ENCODE data around the gene ZNHIT1.

ZNHIT1 gene

DNA sequence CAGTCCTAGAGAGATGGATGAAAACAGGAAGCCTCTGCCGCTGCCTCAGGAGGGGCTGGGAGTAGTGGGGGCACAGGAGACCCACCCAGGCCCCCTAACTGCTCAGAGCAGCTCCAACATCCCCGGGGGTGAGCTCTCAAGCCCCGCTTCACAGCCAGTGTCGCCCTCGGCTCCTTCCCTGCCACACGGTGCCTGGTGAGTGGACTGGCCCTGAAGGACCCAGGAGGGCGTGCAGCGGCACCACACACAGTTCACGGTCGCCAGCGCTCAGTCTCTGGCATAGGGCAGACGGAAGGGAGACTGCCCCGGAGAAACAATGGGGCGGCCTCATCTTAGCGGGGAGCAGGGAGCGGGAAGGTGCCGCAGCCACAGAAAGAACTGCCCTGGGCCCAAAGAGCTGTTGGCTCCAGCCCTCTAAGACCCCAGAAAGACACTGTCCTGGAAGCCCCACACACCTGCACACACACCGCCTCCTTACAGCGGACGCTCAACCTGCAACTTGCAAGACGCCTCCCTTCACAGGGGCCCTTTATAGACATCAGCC is 18.4 kb downstream of the ZNHIT1 start:
- no peak overlapping the region for H3K4me3 ChIP-seq (replicated peaks; ENCODE audit: low read depth, low read length)
- TF ChIP-seq, protein P1, sequence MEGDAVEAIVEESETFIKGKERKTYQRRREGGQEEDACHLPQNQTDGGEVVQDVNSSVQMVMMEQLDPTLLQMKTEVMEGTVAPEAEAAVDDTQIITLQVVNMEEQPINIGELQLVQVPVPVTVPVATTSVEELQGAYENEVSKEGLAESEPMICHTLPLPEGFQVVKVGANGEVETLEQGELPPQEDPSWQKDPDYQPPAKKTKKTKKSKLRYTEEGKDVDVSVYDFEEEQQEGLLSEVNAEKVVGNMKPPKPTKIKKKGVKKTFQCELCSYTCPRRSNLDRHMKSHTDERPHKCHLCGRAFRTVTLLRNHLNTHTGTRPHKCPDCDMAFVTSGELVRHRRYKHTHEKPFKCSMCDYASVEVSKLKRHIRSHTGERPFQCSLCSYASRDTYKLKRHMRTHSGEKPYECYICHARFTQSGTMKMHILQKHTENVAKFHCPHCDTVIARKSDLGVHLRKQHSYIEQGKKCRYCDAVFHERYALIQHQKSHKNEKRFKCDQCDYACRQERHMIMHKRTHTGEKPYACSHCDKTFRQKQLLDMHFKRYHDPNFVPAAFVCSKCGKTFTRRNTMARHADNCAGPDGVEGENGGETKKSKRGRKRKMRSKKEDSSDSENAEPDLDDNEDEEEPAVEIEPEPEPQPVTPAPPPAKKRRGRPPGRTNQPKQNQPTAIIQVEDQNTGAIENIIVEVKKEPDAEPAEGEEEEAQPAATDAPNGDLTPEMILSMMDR (IDR thresholded peaks at IDR 0.05; ENCODE audit: low read length, missing control alignments) = no peak
- DNase-seq (ENCODE audit: low read depth) = no peak

DNA sequence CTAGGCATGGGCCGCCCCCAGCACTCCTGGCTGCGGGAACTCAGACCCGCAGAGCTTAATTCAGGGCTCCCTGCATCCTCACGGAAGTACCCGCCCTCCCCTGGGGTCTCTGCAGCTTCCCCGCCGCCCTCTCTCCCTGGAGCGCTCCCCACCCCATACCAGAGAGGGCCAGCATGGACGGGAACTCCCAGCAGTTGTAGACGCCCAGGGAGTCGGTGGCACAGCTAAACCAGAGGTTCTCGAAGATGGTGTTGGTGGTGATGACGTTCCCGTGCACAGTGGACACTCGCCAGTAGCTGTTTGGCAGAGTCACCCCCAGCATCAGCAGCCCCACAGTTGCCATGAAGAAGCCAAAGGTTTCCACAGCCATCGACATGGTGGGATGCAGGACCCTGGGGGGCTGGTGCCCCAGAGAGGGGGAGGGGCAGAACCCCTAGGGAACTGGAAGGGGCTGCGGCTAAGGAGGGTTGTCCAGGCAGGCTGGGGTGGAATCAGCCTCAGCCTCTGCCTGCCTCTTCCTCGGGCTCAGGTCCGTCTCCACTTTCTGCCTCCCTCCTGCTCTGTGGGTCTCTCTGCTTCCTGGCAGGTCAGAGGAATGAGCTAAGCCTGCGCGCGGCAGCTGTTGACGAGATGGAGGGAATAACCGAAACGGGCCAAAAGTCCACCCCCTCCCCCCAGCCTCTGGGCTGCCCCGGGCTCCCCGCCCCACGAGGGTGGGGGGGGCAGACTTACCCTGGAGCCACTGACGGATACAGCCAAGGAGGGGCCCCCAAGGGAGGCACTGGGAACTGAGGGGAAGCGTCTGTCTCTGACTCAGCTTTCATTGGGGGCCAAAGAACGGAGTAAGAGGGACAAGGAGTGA is 19.5 kb downstream of the ZNHIT1 start, which contains the start of gene CLDN15:
TSS of gene CLDN15 (minus strand) at position 597 of the 862 bp plus-strand sequence. CDS start at position 376, 221 bp downstream.
- TF ChIP-seq, protein P1 (IDR thresholded peaks at IDR 0.05; ENCODE audit: low read length, missing control alignments) = no peak
- peak within 1 kb of the TSS; percentile 17 for H3K4me3 ChIP-seq (replicated peaks; ENCODE audit: low read depth, low read length)
- peak; percentile 82 for DNase-seq (ENCODE audit: low read depth)

DNA sequence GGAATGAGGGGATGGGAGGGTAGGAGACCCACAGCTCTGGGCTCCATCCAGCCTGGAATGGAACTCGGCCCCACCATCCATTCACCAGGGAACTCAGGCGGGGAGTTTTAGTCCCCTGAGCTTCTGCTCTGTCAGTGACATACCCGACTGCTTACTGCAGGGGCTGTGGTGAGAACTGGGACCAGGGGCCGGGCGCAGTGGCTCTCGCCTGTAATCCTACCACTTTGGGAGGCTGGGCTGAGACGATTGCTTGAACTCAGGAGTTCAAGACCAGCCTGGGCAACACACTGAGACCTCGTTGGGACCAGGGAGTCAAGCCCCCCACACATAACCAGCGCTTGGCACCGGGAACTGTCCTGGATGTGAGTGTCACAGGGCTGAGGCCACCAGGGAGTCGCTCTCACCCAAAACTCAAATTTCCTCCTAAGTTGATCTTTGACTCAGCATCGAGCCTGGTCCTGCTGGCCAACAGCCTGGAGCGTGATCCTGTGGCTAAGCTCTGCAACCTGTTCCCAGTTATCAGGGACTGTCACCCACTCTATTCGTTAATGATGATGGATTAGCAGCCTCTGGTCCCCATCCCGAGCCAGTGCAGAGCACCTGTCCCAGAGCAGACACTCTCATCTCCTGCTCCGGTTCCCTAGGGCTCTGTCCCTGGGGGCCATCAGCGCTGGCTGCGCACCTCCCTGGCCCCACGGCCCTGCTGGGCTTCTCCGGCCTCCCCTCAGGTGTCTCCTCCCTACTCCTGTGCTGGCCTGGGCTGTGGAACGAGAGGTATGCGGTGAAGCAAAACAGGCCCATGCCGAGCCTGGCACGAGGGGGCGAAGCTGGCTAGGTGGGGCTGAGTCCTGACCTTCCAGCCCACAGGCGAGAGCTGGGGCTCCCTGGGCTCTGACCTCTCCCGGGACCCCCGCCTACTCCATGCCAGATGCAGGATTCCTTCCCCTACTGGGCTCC is 20.5 kb downstream of the ZNHIT1 start:
- H3K4me3 ChIP-seq (replicated peaks; ENCODE audit: low read depth, low read length) = no peak overlapping the region
- DNase-seq (ENCODE audit: low read depth) = no peak
- TF ChIP-seq, protein P1 (IDR thresholded peaks at IDR 0.05; ENCODE audit: low read length, missing control alignments) = no peak

DNA sequence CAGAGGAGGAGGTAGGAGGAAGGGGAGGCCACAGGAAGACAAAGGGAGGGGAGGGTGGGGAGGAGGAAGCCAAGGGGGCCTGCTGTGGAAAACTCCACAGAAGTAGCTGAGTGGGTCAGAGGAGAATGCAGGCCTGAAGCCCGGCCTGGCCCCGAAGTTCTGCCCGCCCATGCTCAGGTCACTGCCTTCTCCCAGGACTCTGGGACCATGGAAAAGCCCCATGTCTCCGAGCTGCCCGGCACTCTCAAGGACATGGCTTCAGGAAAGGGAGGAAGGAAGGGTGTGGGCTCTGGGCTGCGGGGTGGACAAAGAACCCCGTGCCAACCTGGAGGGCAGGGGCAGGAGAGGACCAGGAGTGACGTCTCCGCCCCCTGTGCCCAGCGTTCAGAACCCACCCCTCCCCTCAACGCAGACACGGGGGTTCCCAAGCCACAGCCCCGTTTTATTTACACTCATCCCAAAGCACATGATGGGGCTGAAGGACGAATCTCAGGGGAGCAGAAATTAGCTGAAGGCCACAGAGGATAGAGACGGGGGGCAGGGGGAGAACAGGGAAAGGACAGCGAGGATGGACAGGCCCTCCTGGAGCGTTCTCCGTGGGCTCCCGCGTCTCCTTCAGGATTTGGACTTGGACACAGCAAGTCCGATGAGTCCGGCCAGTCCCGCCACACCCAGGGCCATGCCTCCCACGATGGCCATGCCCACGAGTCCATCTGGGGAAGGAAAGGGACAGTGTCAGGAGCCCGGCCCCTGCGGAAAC is 21.4 kb downstream of the ZNHIT1 start:
- no peak overlapping the region for H3K4me3 ChIP-seq (replicated peaks; ENCODE audit: low read depth, low read length)
- TF ChIP-seq, protein P1 (IDR thresholded peaks at IDR 0.05; ENCODE audit: low read length, missing control alignments) = no peak
- DNase-seq (ENCODE audit: low read depth) = no peak

DNA sequence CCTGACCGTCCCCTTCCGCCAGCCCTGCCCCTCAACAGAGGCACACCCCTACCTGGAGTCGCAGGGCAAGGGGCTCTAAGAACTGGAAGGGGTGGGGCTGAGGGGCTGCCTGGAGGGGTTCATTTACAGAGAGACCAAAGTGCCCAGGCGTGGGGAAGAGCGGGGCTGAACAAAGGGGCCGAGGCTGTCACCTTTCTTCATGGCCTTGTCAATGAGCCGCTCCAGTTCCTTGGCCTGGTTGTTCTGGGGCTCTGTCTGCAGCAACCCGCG is 21.9 kb downstream of the ZNHIT1 start:
- no peak for DNase-seq (ENCODE audit: low read depth)
- TF ChIP-seq, protein P1 (IDR thresholded peaks at IDR 0.05; ENCODE audit: low read length, missing control alignments) = no peak
- no peak overlapping the region for H3K4me3 ChIP-seq (replicated peaks; ENCODE audit: low read depth, low read length)

All from fibroblast of pulmonary artery (primary cell).